Measurements from ENCODE around the gene CUTC.

The CUTC gene

DNA sequence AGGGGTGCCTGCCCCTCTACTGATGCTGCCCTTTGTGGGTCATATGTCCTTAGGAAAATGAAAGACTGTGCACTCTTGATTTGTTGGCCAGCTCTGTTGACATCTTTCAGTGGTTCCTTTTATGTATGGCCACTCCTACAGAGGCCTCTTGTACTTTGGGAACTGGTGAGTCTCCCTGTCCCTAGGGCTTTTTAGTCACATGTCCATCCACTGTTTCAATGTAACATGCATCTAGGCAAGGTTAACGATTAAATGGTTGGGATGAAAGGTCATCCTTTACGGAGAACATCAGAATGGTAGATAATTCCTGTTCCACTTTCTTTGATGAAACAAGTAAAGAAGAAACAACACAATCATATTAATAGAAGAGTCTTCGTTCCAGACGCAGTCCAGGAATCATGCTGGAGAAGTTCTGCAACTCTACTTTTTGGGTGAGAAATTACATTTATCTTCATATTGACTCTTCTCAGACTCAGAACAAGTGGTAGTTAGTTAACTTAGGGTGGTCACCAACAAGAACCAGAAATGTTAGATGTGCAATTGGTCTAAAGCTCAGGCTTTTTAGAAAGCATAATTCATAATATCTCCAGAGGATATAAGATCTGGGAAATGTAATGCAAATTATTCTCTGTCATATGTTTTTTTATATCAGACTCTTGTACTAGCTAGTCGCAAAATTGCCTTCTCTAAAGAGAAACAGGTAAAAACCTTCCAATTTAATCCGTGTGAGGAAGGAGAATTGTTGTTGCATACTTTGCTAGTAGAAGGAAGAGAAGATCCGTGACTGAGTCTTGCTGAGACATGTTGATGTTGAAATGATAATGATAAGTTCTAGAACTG, 50.6 kb downstream of the CUTC start, which contains the start of gene ABCC2:
Gene ABCC2 (plus strand): TSS at position 194 of the 840 bp plus-strand sequence. CDS start 205 bp downstream, at position 399.
- H3K27me3 ChIP-seq: no peaks in the 10 kb centered on the region
- no peaks in the 10 kb centered on the region for H3K4me1 ChIP-seq
- no peaks in the 10 kb centered on the region for H3K36me3 ChIP-seq
- no peaks in the 10 kb centered on the region for H3K9me3 ChIP-seq
- TF ChIP-seq, protein P1, sequence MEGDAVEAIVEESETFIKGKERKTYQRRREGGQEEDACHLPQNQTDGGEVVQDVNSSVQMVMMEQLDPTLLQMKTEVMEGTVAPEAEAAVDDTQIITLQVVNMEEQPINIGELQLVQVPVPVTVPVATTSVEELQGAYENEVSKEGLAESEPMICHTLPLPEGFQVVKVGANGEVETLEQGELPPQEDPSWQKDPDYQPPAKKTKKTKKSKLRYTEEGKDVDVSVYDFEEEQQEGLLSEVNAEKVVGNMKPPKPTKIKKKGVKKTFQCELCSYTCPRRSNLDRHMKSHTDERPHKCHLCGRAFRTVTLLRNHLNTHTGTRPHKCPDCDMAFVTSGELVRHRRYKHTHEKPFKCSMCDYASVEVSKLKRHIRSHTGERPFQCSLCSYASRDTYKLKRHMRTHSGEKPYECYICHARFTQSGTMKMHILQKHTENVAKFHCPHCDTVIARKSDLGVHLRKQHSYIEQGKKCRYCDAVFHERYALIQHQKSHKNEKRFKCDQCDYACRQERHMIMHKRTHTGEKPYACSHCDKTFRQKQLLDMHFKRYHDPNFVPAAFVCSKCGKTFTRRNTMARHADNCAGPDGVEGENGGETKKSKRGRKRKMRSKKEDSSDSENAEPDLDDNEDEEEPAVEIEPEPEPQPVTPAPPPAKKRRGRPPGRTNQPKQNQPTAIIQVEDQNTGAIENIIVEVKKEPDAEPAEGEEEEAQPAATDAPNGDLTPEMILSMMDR (IDR thresholded peaks at IDR 0.05; ENCODE audit: low read depth, low read length): no peak
- DNase-seq: no peak
- no peak within 1 kb of the TSS for H3K4me3 ChIP-seq (ENCODE audit: low read depth, low read length)

DNA sequence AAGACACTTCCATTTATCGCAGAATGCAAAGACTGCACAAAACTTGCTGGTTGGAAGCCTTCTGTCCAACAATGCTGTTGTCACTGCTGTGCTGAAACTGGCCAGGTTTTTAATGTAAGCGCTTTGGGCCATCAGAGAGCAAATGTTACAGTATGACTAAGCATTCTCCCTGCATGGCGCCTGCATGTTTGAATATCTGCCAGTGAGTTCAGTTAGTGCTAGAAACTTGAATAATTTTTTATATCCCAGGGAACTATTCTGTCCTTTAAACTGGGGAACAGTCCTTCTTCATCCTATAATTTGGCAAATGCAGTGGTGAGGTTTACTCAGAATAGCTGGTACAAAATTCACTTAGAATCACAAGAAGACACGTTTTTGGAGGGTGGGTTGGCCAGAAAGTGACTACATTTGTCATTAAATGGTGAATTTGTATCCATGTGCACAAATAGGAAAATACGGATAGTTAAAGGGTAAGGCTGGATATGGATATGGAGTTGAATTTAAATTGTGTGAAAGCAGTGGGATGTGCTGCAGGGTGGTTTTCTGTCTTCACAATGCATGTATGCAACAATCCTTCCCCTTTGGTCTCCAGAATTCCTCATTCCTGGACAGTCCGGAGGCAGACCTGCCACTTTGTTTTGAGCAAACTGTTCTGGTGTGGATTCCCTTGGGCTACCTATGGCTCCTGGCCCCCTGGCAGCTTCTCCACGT, 52.1 kb downstream of the CUTC start:
- no peaks in the 10 kb centered on the region for H3K9me3 ChIP-seq
- DNase-seq: no peak
- H3K36me3 ChIP-seq: no peaks in the 10 kb centered on the region
- H3K4me3 ChIP-seq (ENCODE audit: low read depth, low read length): no peak overlapping the region
- H3K4me1 ChIP-seq: no peaks in the 10 kb centered on the region
- no peaks in the 10 kb centered on the region for H3K27me3 ChIP-seq
- TF ChIP-seq, protein P1 (IDR thresholded peaks at IDR 0.05; ENCODE audit: low read depth, low read length): no peak

DNA sequence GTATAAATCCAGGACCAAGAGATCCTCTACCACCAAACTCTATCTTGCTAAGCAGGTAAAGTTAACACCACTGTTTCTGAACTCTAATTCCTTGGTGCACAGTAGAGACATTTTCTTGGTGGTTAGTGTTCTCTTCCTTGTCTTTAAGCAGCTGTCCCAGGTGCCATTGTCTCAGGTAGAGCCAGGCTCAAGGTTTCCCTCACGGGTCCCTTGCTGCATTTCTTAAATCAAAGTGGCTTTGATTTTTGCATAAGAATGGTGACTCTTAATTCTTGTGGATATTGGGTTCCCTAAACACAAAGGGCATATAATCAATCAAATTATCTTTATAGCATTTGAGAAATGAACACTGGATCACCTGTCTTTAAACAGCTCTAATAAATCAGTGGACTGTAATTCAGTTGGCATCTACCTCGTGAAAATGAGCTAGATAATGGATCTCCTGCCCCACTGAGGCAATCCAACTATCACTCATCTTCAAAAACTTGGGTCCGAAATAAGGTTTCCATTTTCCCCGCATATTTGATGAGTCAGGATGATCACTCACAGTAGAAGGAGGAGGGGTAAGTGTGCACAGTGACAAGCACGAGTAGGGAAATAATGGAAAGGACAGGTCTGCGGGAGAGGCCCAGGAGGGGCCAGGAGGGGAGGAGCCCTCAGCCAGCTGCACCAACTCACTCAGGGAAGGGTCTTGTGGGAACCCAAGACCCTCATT, 52.9 kb downstream of the CUTC start:
- Histone ChIP-seq H3K4me1 (no peaks in the 10 kb centered on the region), H3K4me3 (ENCODE audit: low read depth, low read length) (no peak overlapping the region), H3K27me3 (no peaks in the 10 kb centered on the region), H3K9me3 (no peaks in the 10 kb centered on the region), H3K36me3 (no peaks in the 10 kb centered on the region)
- no peak for DNase-seq
- TF ChIP-seq, protein P1 (IDR thresholded peaks at IDR 0.05; ENCODE audit: low read depth, low read length): no peak

DNA sequence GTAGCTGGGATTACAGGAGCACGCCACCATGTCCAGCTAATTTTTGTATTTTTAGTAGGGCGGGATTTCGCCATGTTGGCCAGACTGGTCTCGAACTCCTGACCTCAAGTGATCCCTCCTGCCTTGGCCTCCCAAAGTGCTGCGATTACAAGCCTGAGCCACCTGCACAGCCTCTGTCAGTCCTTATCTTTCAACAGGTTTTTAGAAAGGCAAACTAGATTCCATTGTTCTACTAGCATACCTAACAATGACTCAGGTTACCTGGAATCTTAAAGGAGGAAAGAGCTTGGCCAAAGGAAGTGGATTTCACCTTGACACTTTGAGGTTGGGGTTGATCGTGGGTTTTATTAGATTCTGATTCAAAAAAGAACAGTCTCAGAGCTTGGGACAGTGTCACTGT, 53.6 kb downstream of the CUTC start:
- Histone ChIP-seq H3K4me1 (no peaks in the 10 kb centered on the region), H3K4me3 (ENCODE audit: low read depth, low read length) (no peak overlapping the region)
- no peak for DNase-seq

DNA sequence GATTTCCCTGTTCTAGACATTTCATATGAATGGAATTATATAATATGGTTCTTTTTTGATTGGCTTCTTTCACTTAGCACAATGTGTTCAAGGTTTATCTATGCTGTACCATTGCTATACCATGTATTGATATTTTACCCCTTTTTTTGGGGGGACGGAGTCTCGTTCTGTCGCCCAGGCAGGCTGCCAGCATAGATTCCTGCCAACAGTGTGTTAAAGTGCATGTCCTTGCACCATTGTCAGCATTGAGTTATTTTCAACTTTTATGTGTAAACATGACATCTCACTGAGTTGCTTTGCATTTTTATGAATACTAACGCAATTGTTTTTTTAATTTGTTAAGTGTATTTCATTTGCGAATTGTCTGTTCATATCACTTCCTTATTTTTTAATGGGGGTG, 55.3 kb downstream of the CUTC start:
- Histone ChIP-seq H3K36me3 (no peaks in the 10 kb centered on the region), H3K4me3 (ENCODE audit: low read depth, low read length) (no peak overlapping the region), H3K4me1 (no peaks in the 10 kb centered on the region), H3K9me3 (no peaks in the 10 kb centered on the region), H3K27me3 (no peaks in the 10 kb centered on the region)
- DNase-seq: no peak
- TF ChIP-seq, protein P1 (IDR thresholded peaks at IDR 0.05; ENCODE audit: low read depth, low read length): no peak

More for the DNA sequence above, 53.6 kb downstream of the CUTC start:
- TF ChIP-seq, protein P1 (IDR thresholded peaks at IDR 0.05; ENCODE audit: low read depth, low read length): no peak
- Histone ChIP-seq H3K36me3 (no peaks in the 10 kb centered on the region), H3K9me3 (no peaks in the 10 kb centered on the region), H3K27me3 (no peaks in the 10 kb centered on the region)
